GM10847 (cell line): ENCODE data around the gene CUEDC1.

ENCODE experiments used
- POLR2A ChIP-seq: IDR thresholded peaks from 2 replicates; pipeline ENCODE4 v1.6.1; 2011; ENCODE audit not compliant: insufficient read length; ENCODE audit errors: extremely low read depth

The CUEDC1 gene

GRCh38 chr17:57953219-57953618, 2.0 kb downstream of the CUEDC1 start:
- TF ChIP-seq POLR2A, result no peak

GRCh38 chr17:57949649-57950048, 5.6 kb downstream of the CUEDC1 start:
- TF ChIP-seq POLR2A, result no peak

- TF ChIP-seq POLR2A, result no peak
Measured at GRCh38 chr17:57948555-57949420, 6.4 kb downstream of the CUEDC1 start.

GRCh38 chr17:57948169-57948554, 7.0 kb downstream of the CUEDC1 start:
- no peak for TF ChIP-seq POLR2A

- no peak for TF ChIP-seq POLR2A
Measured at GRCh38 chr17:57947369-57947768, 7.8 kb downstream of the CUEDC1 start.

GRCh38 chr17:57946798-57947358, 8.3 kb downstream of the CUEDC1 start:
- TF ChIP-seq POLR2A, result no peak

- no peak for TF ChIP-seq POLR2A
Measured at GRCh38 chr17:57945996-57946797, 9.0 kb downstream of the CUEDC1 start.

- no peak for TF ChIP-seq POLR2A
Measured at GRCh38 chr17:57944908-57945307, 10.3 kb downstream of the CUEDC1 start.

GRCh38 chr17:57943645-57944044, 11.6 kb downstream of the CUEDC1 start:
- TF ChIP-seq POLR2A, result no peak

GRCh38 chr17:57943140-57943539, 12.1 kb downstream of the CUEDC1 start:
- TF ChIP-seq POLR2A, result no peak

- no peak for TF ChIP-seq POLR2A
Measured at GRCh38 chr17:57941384-57942370, 13.5 kb downstream of the CUEDC1 start.

GRCh38 chr17:57940653-57941329, 14.4 kb downstream of the CUEDC1 start:
- no peak for TF ChIP-seq POLR2A

- no peak for TF ChIP-seq POLR2A
Measured at GRCh38 chr17:57940231-57940630, 15.0 kb downstream of the CUEDC1 start.

- TF ChIP-seq POLR2A, result no peak
Measured at GRCh38 chr17:57939797-57940196, 15.4 kb downstream of the CUEDC1 start.
